Muscle of leg (tissue), 11 donors: ENCODE data around the gene C2CD2. TPM values are rescaled to one million over a fixed set of nuclear protein-coding genes. Genes with fewer than 3 reads are reported as not detected.
"Not testable (repeated sequence)": the region's sequence is repeated elsewhere in the genome, so short reads cannot be mapped to it uniquely, and the experiment has no call there.

Experiments used
- DNase-seq: peaks from one replicate; pipeline ENCODE4 v3.0.0; 2013
- H3K27ac ChIP-seq: one replicate; pipeline ENCODE4 v1.5.1; 2013; ENCODE audit warnings: mild to moderate bottlenecking, low read length, control low read depth
- H3K27me3 ChIP-seq: one replicate; pipeline ENCODE4 v1.6.1; 2013; ENCODE audit warnings: low read length; ENCODE audit not compliant: control insufficient read depth, insufficient read depth
- H3K36me3 ChIP-seq: one replicate; pipeline ENCODE4 v1.6.1; 2013; ENCODE audit warnings: low read length; ENCODE audit not compliant: control insufficient read depth, insufficient read depth
- H3K4me1 ChIP-seq: one replicate; pipeline ENCODE4 v1.6.1; 2013; ENCODE audit warnings: low read length; ENCODE audit not compliant: control insufficient read depth, insufficient read depth
- H3K4me3 ChIP-seq: one replicate; pipeline ENCODE4 v1.5.1; 2013; ENCODE audit warnings: low read length, control low read depth
- H3K9me3 ChIP-seq: replicated peaks from 2 replicates; pipeline ENCODE4 v1.6.1; 2013; ENCODE audit warnings: low read depth, low read length; ENCODE audit not compliant: control insufficient read depth
- WGBS: methylation state at CpG from one replicate; pipeline ENCODE4 v1.1.5; 2013; ENCODE audit warnings: missing lambda C conversion rate; ENCODE audit not compliant: insufficient coverage; 5-methylcytosine and 5-hydroxymethylcytosine counted together
- polyA plus RNA-seq, 8 donors: library from polyadenylated mRNA; unstranded; fragments of 120-200 nt; gene quantifications; one replicate each; pipeline versions ENCODE4 v1.2.1 to v1.2.3, GENCODE V29; 2013; ENCODE audit warnings: inconsistent platforms in 1 of 8, low replicate concordance in 1 of 8; ENCODE audit not compliant: insufficient read length in 8 of 8, insufficient read depth in 1 of 8
- total RNA-seq: library from RNA; stranded (reverse); fragments of 120-200 nt; gene quantifications from one replicate; pipeline ENCODE4 v1.2.4, GENCODE V29; 2013

C2CD2 gene
- total and polyA plus RNA-seq, 9 donors, result 7.2 to 11.2 (median 8.9) TPM

- Histone ChIP-seq H3K27ac (no peak overlapping the region), H3K4me3 (no peak overlapping the region), H3K4me1 (peaks cover 39% of the 10 kb centered on the region), H3K36me3 (no peaks in the 10 kb centered on the region), H3K9me3 (no peaks in the 10 kb centered on the region), H3K27me3 (no peaks in the 10 kb centered on the region)
- WGBS, result 89% methylated on average over 5 of the region's 5 CpGs
- DNase-seq, result no peak
These were observed 1.8 kb downstream of the C2CD2 start for GRCh38 chr21:41951876-41952567.

- H3K9me3 ChIP-seq, result no peaks in the 10 kb centered on the region
- no peak for DNase-seq
- peaks cover 34% of the 10 kb centered on the region for H3K4me1 ChIP-seq
- no peak overlapping the region for H3K4me3 ChIP-seq
- 77% methylated on average over 4 of the region's 14 CpGs for WGBS
- no peak overlapping the region for H3K27ac ChIP-seq
- no peaks in the 10 kb centered on the region for H3K27me3 ChIP-seq
- no peaks in the 10 kb centered on the region for H3K36me3 ChIP-seq
These were observed 2.9 kb downstream of the C2CD2 start for GRCh38 chr21:41950941-41951351.

GRCh38 chr21:41949631-41950030 lies 4.2 kb downstream of the C2CD2 start:
- no CpG with 5 or more reads among the region's 3 CpGs for WGBS
- H3K4me1 ChIP-seq, result peaks cover 34% of the 10 kb centered on the region
- H3K27ac ChIP-seq, DNase-seq, H3K27me3 ChIP-seq, H3K9me3 ChIP-seq, H3K4me3 ChIP-seq, H3K36me3 ChIP-seq: not testable (repeated sequence)

- Histone ChIP-seq H3K27me3 (no peaks in the 10 kb centered on the region), H3K36me3 (no peaks in the 10 kb centered on the region), H3K4me1 (peaks cover 30% of the 10 kb centered on the region), H3K27ac (no peak overlapping the region), H3K4me3 (no peak overlapping the region), H3K9me3 (no peaks in the 10 kb centered on the region)
- 92% methylated on average over 9 of the region's 11 CpGs for whole genome bisulfite sequencing
- DNase-seq, result no peak
These were observed 4.9 kb downstream of the C2CD2 start for GRCh38 chr21:41948901-41949300.

- H3K9me3 ChIP-seq, result no peaks in the 10 kb centered on the region
- DNase-seq, result no peak
- WGBS, result 73% methylated on average over 7 of the region's 9 CpGs
- no peaks in the 10 kb centered on the region for H3K27me3 ChIP-seq
- no peaks in the 10 kb centered on the region for H3K36me3 ChIP-seq
- H3K27ac ChIP-seq, result no peak overlapping the region
- H3K4me1 ChIP-seq, result peaks cover 30% of the 10 kb centered on the region
- no peak overlapping the region for H3K4me3 ChIP-seq
These were observed 5.5 kb downstream of the C2CD2 start for GRCh38 chr21:41948078-41948895.

GRCh38 chr21:41945982-41946381 lies 7.8 kb downstream of the C2CD2 start:
- 84% methylated on average over 3 of the region's 8 CpGs for WGBS
- H3K36me3 ChIP-seq, result no peaks in the 10 kb centered on the region
- no peaks in the 10 kb centered on the region for H3K9me3 ChIP-seq
- no peak overlapping the region for H3K4me3 ChIP-seq
- DNase-seq, result no peak
- peaks cover 10% of the 10 kb centered on the region for H3K4me1 ChIP-seq
- no peaks in the 10 kb centered on the region for H3K27me3 ChIP-seq
- H3K27ac ChIP-seq, result no peak overlapping the region

GRCh38 chr21:41943851-41944250 lies 10.0 kb downstream of the C2CD2 start:
- no peaks in the 10 kb centered on the region for H3K27me3 ChIP-seq
- H3K27ac ChIP-seq, result no peak overlapping the region
- H3K4me1 ChIP-seq, result peaks cover 9% of the 10 kb centered on the region
- H3K36me3 ChIP-seq, result peaks cover 9% of the 10 kb centered on the region
- DNase-seq, result no peak
- WGBS, result 93% methylated on average over 9 of the region's 10 CpGs
- H3K4me3 ChIP-seq, result no peak overlapping the region
- no peaks in the 10 kb centered on the region for H3K9me3 ChIP-seq

- Histone ChIP-seq H3K36me3 (peaks cover 9% of the 10 kb centered on the region), H3K4me3 (no peak overlapping the region), H3K4me1 (no peaks in the 10 kb centered on the region), H3K27me3 (no peaks in the 10 kb centered on the region), H3K27ac (no peak overlapping the region), H3K9me3 (no peaks in the 10 kb centered on the region)
- WGBS, result 81% methylated on average over 6 of the region's 9 CpGs
- DNase-seq, result no peak
These were observed 11.4 kb downstream of the C2CD2 start for GRCh38 chr21:41942457-41942856.

- Histone ChIP-seq H3K4me3 (no peak overlapping the region), H3K4me1 (no peaks in the 10 kb centered on the region), H3K27me3 (no peaks in the 10 kb centered on the region), H3K27ac (no peak overlapping the region), H3K36me3 (peaks cover 9% of the 10 kb centered on the region), H3K9me3 (no peaks in the 10 kb centered on the region)
- no CpG with 5 or more reads among the region's 12 CpGs for WGBS
- no peak for DNase-seq
These were observed 11.9 kb downstream of the C2CD2 start for GRCh38 chr21:41941941-41942340.

GRCh38 chr21:41940431-41940830 lies 13.4 kb downstream of the C2CD2 start:
- H3K36me3 ChIP-seq, result peaks cover 9% of the 10 kb centered on the region
- no peaks in the 10 kb centered on the region for H3K27me3 ChIP-seq
- DNase-seq, result no peak
- H3K9me3 ChIP-seq, result no peaks in the 10 kb centered on the region
- no peaks in the 10 kb centered on the region for H3K4me1 ChIP-seq
- no peak overlapping the region for H3K27ac ChIP-seq
- no peak overlapping the region for H3K4me3 ChIP-seq
- no CpG with 5 or more reads among the region's 3 CpGs for WGBS
